Small intestine (tissue), 7 donors: ENCODE data around the gene SAP30BP. TPM values are rescaled to one million over a fixed set of nuclear protein-coding genes. Genes with fewer than 3 reads are reported as not detected.

Experiments used
- DNase-seq, 2 donors: peaks; one replicate each; pipeline versions ENCODE4 v3.0.0 to v3.0.0-alpha.2; 2013
- FAIRE-seq: peaks from 2 replicates; lab custom pipeline; 2012; peaks lifted over from hg19 to GRCh38; lab: Jason Lieb, UNC
- H3K27ac ChIP-seq, 3 donors: one replicate each; pipeline ENCODE4 v1.5.1; 2013; ENCODE audit warnings: low read length in 2 of 3, mild to moderate bottlenecking in 2 of 3, control low read depth in 1 of 3, inconsistent platforms in 1 of 3, low read depth in 1 of 3, moderate library complexity in 1 of 3
- H3K27me3 ChIP-seq, 3 donors: one replicate each; pipeline ENCODE4 v1.6.1; 2013; ENCODE audit warnings: low read length in 3 of 3, inconsistent platforms in 1 of 3; ENCODE audit not compliant: control insufficient read depth in 3 of 3, insufficient read depth in 3 of 3
- H3K36me3 ChIP-seq, 3 donors: one replicate each; pipeline ENCODE4 v1.6.1; 2013; ENCODE audit warnings: low read length in 3 of 3, inconsistent platforms in 1 of 3, low read depth in 1 of 3, mild to moderate bottlenecking in 1 of 3, moderate library complexity in 1 of 3; ENCODE audit not compliant: control insufficient read depth in 3 of 3, insufficient read depth in 2 of 3
- H3K4me1 ChIP-seq, 3 donors: one replicate each; pipeline ENCODE4 v1.6.1; 2013; ENCODE audit warnings: low read length in 2 of 3, inconsistent platforms in 1 of 3, low read depth in 1 of 3, mild to moderate bottlenecking in 1 of 3, moderate library complexity in 1 of 3; ENCODE audit not compliant: control insufficient read depth in 3 of 3, insufficient read depth in 2 of 3
- H3K4me3 ChIP-seq, 3 donors: one replicate each; pipeline ENCODE4 v1.5.1; 2013; ENCODE audit warnings: low read length in 3 of 3, control low read depth in 1 of 3, inconsistent platforms in 1 of 3, low read depth in 1 of 3, mild to moderate bottlenecking in 1 of 3, moderate library complexity in 1 of 3
- H3K9me3 ChIP-seq, 2 donors: one replicate each; pipeline ENCODE4 v1.6.1; 2013; ENCODE audit warnings: low read depth in 1 of 2, low read length in 1 of 2; ENCODE audit not compliant: control insufficient read depth in 2 of 2, insufficient read depth in 1 of 2
- WGBS, 3 donors: extraction: QIAGEN DNeasy Blood & Tissue Kit; methylation state at CpG; one replicate each; pipeline ENCODE4 v1.1.7; 2013; 5-methylcytosine and 5-hydroxymethylcytosine counted together
- polyA plus RNA-seq, 4 donors: library from polyadenylated mRNA; stranded (reverse) in 3 of 4; unstranded in 1 of 4; fragments of 200-250 nt in 3 of 4; fragments of 120-200 nt in 1 of 4; gene quantifications; one replicate each; pipeline versions ENCODE4 v1.2.1 to v1.2.3, GENCODE V29; 2013
- donor health status: healthy with polysubstance abuse.
- donor health status: control.
- donor health status: control.
- donor health status: Bipolar disorder and iron deficiency.
- donor health status: healthy.

Gene SAP30BP
- polyA plus RNA-seq, 4 donors = 52.6 to 92.7 (median 75.0) TPM

DNA sequence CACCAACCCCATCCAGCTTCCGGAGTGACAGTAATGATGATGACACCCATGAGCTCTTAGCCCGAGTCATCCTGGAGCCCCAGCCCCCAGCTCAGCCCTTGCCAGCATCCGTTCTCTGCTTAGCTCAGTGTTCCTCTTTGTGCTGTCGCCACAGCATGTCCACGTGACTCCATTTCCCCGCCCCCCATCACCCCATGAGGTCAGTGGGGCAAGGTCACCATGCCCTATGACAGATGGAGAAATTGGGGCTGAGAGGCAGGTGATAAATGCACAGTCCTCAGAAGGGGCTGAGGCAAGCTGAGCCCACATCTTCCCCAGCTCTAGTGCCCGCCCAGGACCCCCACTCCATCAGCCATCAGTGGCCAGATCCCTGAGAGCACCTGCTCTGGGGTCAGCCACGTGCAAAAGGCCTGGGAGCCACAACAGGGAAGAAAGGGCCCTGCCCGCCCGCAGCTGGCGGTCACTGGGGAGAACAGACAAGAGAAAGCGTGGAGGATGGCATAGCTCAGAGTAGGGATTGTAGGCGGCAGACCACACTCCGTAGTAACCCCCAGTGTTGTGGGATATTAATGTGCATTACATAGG is 71.2 kb downstream of the SAP30BP start:
- WGBS, 3 donors = 64 to 80% (median 72%) methylated on average over 14 of the region's 14 CpGs
- no peak for DNase-seq
- H3K27ac ChIP-seq = no peak overlapping the region
- H3K4me1 ChIP-seq = peaks cover 0 to 15% (median 0%) of the 10 kb centered on the region in 3 donors
- no peak overlapping the region for H3K4me3 ChIP-seq
- no peak for FAIRE-seq
- H3K36me3 ChIP-seq = peaks cover 3 to 94% (median 37%) of the 10 kb centered on the region in 3 donors
- H3K9me3 ChIP-seq = no peaks in the 10 kb centered on the region
- H3K27me3 ChIP-seq = no peaks in the 10 kb centered on the region

DNA sequence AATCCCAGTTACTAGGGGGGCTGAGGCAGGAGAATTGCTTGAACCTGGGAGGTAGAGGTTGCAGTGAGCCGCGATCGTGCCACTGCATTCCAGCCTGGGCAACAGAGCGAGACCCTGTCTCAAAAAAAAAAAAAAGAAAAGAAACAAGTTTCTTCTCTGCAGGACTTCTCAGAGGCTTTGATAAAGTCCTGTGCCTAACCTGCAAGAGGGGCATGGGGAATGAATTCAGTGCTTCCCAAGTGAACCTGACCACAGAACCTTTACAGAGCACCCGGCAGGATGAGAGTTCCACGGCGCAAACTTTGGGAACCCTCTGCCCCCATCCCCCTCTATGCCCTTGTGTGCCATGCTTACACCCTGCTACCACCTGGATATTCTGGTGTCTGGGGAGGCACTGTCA is 72.0 kb downstream of the SAP30BP start:
- no peak for FAIRE-seq
- Histone ChIP-seq H3K4me3 (no peak overlapping the region), H3K9me3 (no peaks in the 10 kb centered on the region), H3K4me1 (peaks cover 0 to 9% (median 0%) of the 10 kb centered on the region in 3 donors), H3K27ac (no peak overlapping the region), H3K27me3 (no peaks in the 10 kb centered on the region), H3K36me3 (peaks cover 3 to 94% (median 37%) of the 10 kb centered on the region in 3 donors)
- 90 to 99% (median 98%) methylated on average over 7 of the region's 7 CpGs for WGBS, 3 donors
- no peak for DNase-seq

DNA sequence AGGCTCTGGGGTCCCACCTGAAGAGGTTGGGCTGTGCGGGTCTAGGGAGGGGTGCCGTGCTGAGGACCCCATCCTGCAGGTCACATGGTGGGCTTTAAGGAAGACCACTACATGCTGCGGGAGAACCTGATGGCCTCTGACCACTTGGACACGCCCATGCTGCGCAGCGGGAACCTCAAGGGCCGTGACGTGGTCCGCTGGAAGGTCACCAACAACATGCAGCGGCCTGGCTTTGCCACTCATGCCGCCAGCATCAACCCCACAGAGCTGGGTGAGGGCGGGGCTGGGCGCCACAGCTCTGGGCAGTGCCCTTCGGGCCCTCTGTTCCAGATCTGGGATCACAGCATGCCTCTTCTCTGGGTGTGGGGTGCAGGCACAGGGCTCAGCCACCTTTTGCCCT is 72.7 kb downstream of the SAP30BP start:
- WGBS, 3 donors = 90 to 91% (median 90%) methylated on average over 14 of the region's 14 CpGs
- H3K4me3 ChIP-seq = no peak overlapping the region
- peaks cover 3 to 93% (median 39%) of the 10 kb centered on the region in 3 donors for H3K36me3 ChIP-seq
- no peak overlapping the region for H3K27ac ChIP-seq
- H3K4me1 ChIP-seq = peaks cover 0 to 2% (median 0%) of the 10 kb centered on the region in 3 donors
- FAIRE-seq (no peak), DNase-seq (no peak)
- no peaks in the 10 kb centered on the region for H3K27me3 ChIP-seq
- no peaks in the 10 kb centered on the region for H3K9me3 ChIP-seq

DNA sequence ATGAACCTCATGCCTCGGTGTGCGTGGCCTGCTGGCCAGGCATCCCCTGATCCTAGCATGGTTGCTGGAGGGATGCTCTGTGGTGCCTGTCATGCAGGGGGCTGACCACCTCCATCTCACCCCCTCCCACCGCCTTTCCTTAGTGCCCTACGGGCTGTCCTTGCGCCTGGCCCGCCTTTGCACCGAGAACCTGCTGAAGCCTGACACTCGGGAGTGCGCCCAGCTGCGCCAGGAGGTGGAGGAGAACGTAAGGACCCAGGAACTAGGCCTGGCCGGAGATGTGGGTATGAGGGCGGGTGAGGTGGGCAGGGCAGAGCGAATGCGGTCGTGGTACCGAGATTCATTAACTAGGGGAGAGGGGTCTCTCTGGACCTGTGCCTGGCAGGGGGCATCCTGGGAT is 73.1 kb downstream of the SAP30BP start:
- Histone ChIP-seq H3K9me3 (no peaks in the 10 kb centered on the region), H3K4me3 (no peak overlapping the region), H3K27me3 (no peaks in the 10 kb centered on the region), H3K27ac (no peak overlapping the region), H3K36me3 (peaks cover 3 to 93% (median 39%) of the 10 kb centered on the region in 3 donors), H3K4me1 (no peaks in the 10 kb centered on the region)
- DNase-seq = no peak
- WGBS, 3 donors = 90 to 94% (median 92%) methylated on average over 17 of the region's 17 CpGs
- FAIRE-seq = no peak

DNA sequence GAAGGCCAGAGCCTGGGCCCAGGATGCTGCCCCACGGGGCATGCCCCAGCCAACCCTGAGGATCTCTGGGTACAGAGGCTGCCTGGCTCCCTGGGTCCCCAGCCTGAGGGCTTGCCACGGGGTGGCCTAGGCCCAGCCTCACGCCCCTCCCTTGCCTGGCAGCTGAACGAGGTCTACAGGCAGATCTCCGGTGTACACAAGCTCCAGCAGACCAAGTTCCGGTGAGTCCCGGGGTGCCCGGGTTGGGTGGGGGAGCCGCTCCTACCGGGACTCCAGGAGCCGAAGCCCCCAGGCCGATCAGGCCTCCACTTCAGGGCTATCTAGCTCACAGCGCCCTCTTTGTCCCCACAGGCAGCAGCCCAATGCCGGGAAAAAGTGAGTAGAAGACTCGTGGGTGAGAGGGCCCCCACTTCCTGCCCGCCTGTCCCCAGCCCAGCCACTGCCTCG is 73.5 kb downstream of the SAP30BP start:
- Histone ChIP-seq H3K9me3 (no peaks in the 10 kb centered on the region), H3K27ac (no peak overlapping the region), H3K27me3 (no peaks in the 10 kb centered on the region), H3K4me3 (no peak overlapping the region), H3K36me3 (peaks cover 3 to 95% (median 39%) of the 10 kb centered on the region in 3 donors), H3K4me1 (no peaks in the 10 kb centered on the region)
- 80 to 86% (median 82%) methylated on average over 14 to 17 of the region's 17 CpGs for WGBS, 3 donors
- DNase-seq (no peak), FAIRE-seq (no peak)

DNA sequence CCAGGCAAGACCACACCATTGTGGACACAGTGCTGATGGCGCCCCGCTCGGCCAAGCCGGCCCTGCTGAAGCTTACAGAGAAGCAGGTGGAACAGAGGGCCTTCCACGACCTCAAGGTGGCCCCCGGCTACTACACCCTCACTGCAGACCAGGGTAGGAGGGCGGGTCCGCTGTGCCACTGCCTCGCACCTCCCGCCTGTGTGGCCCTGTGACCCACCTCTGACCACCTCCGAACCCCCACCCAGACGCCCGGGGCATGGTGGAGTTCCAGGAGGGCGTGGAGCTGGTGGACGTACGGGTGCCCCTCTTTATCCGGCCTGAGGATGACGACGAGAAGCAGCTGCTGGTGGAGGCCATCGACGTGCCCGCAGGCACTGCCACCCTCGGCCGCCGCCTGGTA is 75.2 kb downstream of the SAP30BP start:
- no peak for FAIRE-seq
- Histone ChIP-seq H3K4me3 (no peak overlapping the region), H3K27ac (no peak overlapping the region), H3K36me3 (peaks cover under 1 to 93% (median 30%) of the 10 kb centered on the region in 3 donors), H3K27me3 (no peaks in the 10 kb centered on the region), H3K4me1 (no peaks in the 10 kb centered on the region), H3K9me3 (no peaks in the 10 kb centered on the region)
- 89 to 94% (median 90%) methylated on average over 24 to 25 of the region's 25 CpGs for WGBS, 3 donors
- no peak for DNase-seq

DNA sequence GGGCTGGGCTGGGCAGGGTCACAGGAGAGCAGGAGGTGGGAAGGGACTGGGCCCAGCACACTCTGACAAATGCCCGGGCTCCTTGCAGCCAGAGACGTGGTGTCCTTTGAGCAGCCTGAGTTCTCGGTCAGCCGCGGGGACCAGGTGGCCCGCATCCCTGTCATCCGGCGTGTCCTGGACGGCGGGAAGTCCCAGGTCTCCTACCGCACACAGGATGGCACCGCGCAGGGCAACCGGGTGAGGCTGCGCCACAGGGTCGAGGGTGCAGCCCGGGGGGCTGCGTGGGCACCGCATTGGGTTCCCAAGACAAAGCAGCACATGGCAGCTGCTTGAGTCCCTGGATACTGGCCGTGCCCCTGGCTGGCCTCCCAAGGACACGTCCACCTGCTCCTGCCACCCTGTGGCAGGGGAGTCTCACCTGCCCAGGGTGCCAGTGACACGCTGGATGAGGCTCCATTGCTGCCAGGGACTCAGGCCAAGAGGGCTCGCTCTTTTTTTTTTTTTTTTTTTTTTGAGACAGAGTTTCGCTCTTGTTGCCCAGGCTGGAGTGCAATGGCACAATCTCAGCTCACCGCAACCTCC is 76.6 kb downstream of the SAP30BP start:
- H3K9me3 ChIP-seq = no peaks in the 10 kb centered on the region
- H3K27ac ChIP-seq = no peak overlapping the region
- FAIRE-seq (no peak), DNase-seq (no peak)
- no peaks in the 10 kb centered on the region for H3K27me3 ChIP-seq
- 91 to 93% (median 92%) methylated on average over 23 to 25 of the region's 25 CpGs for WGBS, 3 donors
- no peaks in the 10 kb centered on the region for H3K4me1 ChIP-seq
- peaks cover 2 to 93% (median 25%) of the 10 kb centered on the region in 3 donors for H3K36me3 ChIP-seq
- H3K4me3 ChIP-seq = no peak overlapping the region

DNA sequence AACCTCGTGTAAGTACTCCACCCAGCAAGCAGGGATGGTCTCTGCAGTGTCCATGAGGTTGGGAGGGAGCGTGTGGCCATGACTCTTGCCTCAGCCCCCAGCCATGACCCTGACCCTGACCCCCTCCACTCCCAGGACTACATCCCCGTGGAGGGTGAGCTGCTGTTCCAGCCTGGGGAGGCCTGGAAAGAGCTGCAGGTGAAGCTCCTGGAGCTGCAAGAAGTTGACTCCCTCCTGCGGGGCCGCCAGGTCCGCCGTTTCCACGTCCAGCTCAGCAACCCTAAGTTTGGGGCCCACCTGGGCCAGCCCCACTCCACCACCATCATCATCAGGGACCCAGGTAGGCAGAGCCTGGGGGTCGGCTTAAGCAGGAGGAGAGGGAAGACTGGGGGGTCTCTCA is 81.6 kb downstream of the SAP30BP start:
- DNase-seq = no peak
- H3K36me3 ChIP-seq = peaks cover 3 to 92% (median 8%) of the 10 kb centered on the region in 3 donors
- H3K27ac ChIP-seq = no peak overlapping the region
- peaks cover 0 to 4% (median 0%) of the 10 kb centered on the region in 3 donors for H3K4me1 ChIP-seq
- H3K9me3 ChIP-seq = no peaks in the 10 kb centered on the region
- FAIRE-seq = no peak
- no peaks in the 10 kb centered on the region for H3K27me3 ChIP-seq
- no peak overlapping the region for H3K4me3 ChIP-seq
- 85 to 90% (median 89%) methylated on average over 9 of the region's 9 CpGs for WGBS, 3 donors
